GM23338 (cell line): ENCODE measurements around the gene CAPNS2. TPM values are rescaled to one million over a fixed set of nuclear protein-coding genes. Genes with fewer than 3 reads are reported as not detected.

Experiments used
- ATAC-seq: fragments of 200-7000 bp; cut with Tn5 transposase; 3 replicates; pipeline ENCODE4 v1.9.1; 2020
- DNase-seq: peaks from one replicate; pipeline ENCODE4 v3.0.0-alpha.2; 2015; ENCODE audit warnings: low spot score
- H2AFZ ChIP-seq: fragments of 200-600 bp; sonication (generic); 2 replicates; pipeline ENCODE4 v1.8.0; 2016; ENCODE audit warnings: antibody characterized with exemption, mild to moderate bottlenecking, moderate library complexity
- H3F3A ChIP-seq: fragments of 200-600 bp; sonication (generic); replicated peaks from 2 replicates; pipeline ENCODE4 v1.8.0; 2017; ENCODE audit warnings: antibody characterized with exemption, mixed run types, low read depth
- H3K27ac ChIP-seq: fragments of 200-600 bp; sonication (generic); 2 replicates; pipeline ENCODE4 v1.6.1; 2016; ENCODE audit warnings: low read depth
- H3K27me3 ChIP-seq: fragments of 200-600 bp; sonication (generic); 2 replicates; pipeline ENCODE4 v1.8.0; 2016; ENCODE audit warnings: mild to moderate bottlenecking, mixed run types, moderate library complexity; ENCODE audit not compliant: insufficient read depth
- H3K36me3 ChIP-seq: fragments of 200-600 bp; sonication (generic); 2 replicates; pipeline ENCODE4 v1.8.0; 2016; ENCODE audit warnings: mild to moderate bottlenecking; ENCODE audit not compliant: insufficient read depth
- H3K4me1 ChIP-seq: fragments of 200-600 bp; sonication (generic); 2 replicates; pipeline ENCODE4 v1.8.0; 2016; ENCODE audit warnings: mild to moderate bottlenecking, moderate library complexity; ENCODE audit not compliant: insufficient read depth
- H3K4me2 ChIP-seq: fragments of 200-600 bp; sonication (generic); 2 replicates; pipeline ENCODE4 v1.7.1; 2017; ENCODE audit warnings: mixed run types
- H3K4me3 ChIP-seq: fragments of 200-600 bp; sonication (generic); 2 replicates; pipeline ENCODE4 v1.6.1; 2016; ENCODE audit warnings: mixed run types
- H3K79me2 ChIP-seq: fragments of 200-600 bp; sonication (generic); replicated peaks from 2 replicates; pipeline ENCODE4 v1.8.0; 2017; ENCODE audit warnings: mild to moderate bottlenecking; ENCODE audit not compliant: insufficient read depth
- H3K9me2 ChIP-seq: fragments of 200-600 bp; sonication (generic); 2 replicates; pipeline ENCODE4 v1.8.0; 2017; ENCODE audit not compliant: insufficient read depth
- H4K20me1 ChIP-seq: fragments of 200-600 bp; sonication (generic); replicated peaks from 2 replicates; pipeline ENCODE4 v1.8.0; 2017; ENCODE audit warnings: mild to moderate bottlenecking; ENCODE audit not compliant: insufficient read depth
- H3K27ac Mint-ChIP-seq: 2 replicates; pipeline ENCODE4 v1.8.0; 2020; ENCODE audit warnings: inconsistent platforms, mild to moderate bottlenecking, moderate library complexity, mixed read lengths
- H3K27me3 Mint-ChIP-seq: 3 replicates; pipeline ENCODE4 v1.8.0; 2022; ENCODE audit warnings: low read depth, mild to moderate bottlenecking, moderate library complexity, mixed read lengths, inconsistent platforms; ENCODE audit not compliant: insufficient read depth, poor library complexity
- H3K36me3 Mint-ChIP-seq: 3 replicates; pipeline ENCODE4 v1.8.0; 2021; ENCODE audit warnings: low read depth, mild to moderate bottlenecking, inconsistent platforms, moderate library complexity, mixed read lengths
- H3K4me1 Mint-ChIP-seq: 3 replicates; pipeline ENCODE4 v1.8.0; 2020; ENCODE audit warnings: mild to moderate bottlenecking, inconsistent platforms, mixed read lengths
- H3K4me3 Mint-ChIP-seq: 3 replicates; pipeline ENCODE4 v1.8.0; 2021; ENCODE audit warnings: moderate library complexity, mild to moderate bottlenecking, inconsistent platforms, mixed read lengths
- H3K9me3 Mint-ChIP-seq: 3 replicates; pipeline ENCODE4 v1.8.0; 2020; ENCODE audit warnings: moderate library complexity, mild to moderate bottlenecking, inconsistent platforms, mixed read lengths
- CREB1 ChIP-seq: fragments of 250-450 bp; sonication (Bioruptor Pico); IDR thresholded peaks from 2 replicates; pipeline ENCODE4 v1.5.0; 2020; ENCODE audit warnings: low read depth, mild to moderate bottlenecking, moderate library complexity
- EZH2 ChIP-seq: fragments of 200-600 bp; sonication (generic); IDR thresholded peaks from one replicate; pipeline ENCODE4 v1.8.0; 2017; ENCODE audit warnings: antibody characterized with exemption, mild to moderate bottlenecking, low read depth; ENCODE audit not compliant: unreplicated experiment
- EZH2phosphoT487 ChIP-seq: fragments of 200-600 bp; sonication (generic); IDR thresholded peaks from one replicate; pipeline ENCODE4 v1.8.1; 2018; ENCODE audit warnings: antibody characterized with exemption; ENCODE audit not compliant: unreplicated experiment
- JUNB ChIP-seq: IDR thresholded peaks from one replicate; pipeline ENCODE4 v1.6.1; 2016; ENCODE audit warnings: antibody characterized with exemption; ENCODE audit not compliant: unreplicated experiment
- NANOG ChIP-seq: IDR thresholded peaks from 2 replicates; pipeline ENCODE4 v1.6.1; 2016; ENCODE audit warnings: antibody characterized with exemption, borderline replicate concordance
- POLR2AphosphoS5 ChIP-seq: IDR thresholded peaks from 2 replicates; pipeline ENCODE4 v1.6.1; 2016; ENCODE audit warnings: antibody characterized with exemption, low read depth
- STAT1 ChIP-seq: IDR thresholded peaks from one replicate; pipeline ENCODE4 v1.6.1; 2016; ENCODE audit warnings: antibody characterized with exemption; ENCODE audit not compliant: unreplicated experiment
- ZNF114 ChIP-seq: fragments of 250-450 bp; sonication (Bioruptor Pico); IDR thresholded peaks from 2 replicates; pipeline ENCODE4 v1.5.0; 2020; ENCODE audit warnings: mild to moderate bottlenecking, moderate library complexity
- polyA plus RNA-seq: library from polyadenylated mRNA; unstranded; fragments of >200 nt; fragmentation: Nextera tagmentation; extraction: Ambion mirVana; gene quantifications from 2 replicates; pipeline ENCODE4 v1.2.1, GENCODE V29; 2016
- total RNA-seq: library from RNA; depleted of rRNA; stranded (reverse); fragments of >200 nt; shearing (Covaris generic); gene quantifications from 2 replicates; pipeline ENCODE4 v1.2.3, GENCODE V29; 2014
- TF ChIP-seq, protein P1 (sequence below): IDR thresholded peaks from 2 replicates; pipeline ENCODE4 v1.6.1; 2016; ENCODE audit warnings: antibody characterized with exemption
- TF ChIP-seq, protein P2 (sequence below), 2 experiments: fragments of 200-600 bp in 1 of 2; sonication (generic) in 1 of 2; conservative IDR thresholded peaks; 2 replicates each; pipeline versions ENCODE4 v1.5.1 to v1.6.1; 2016 to 2017; ENCODE audit warnings: antibody characterized with exemption in 2 of 2, low read depth in 2 of 2, mild to moderate bottlenecking in 2 of 2, moderate library complexity in 1 of 2
- TF ChIP-seq, protein P3 (sequence below): IDR thresholded peaks from one replicate; pipeline ENCODE4 v1.6.1; 2018; ENCODE audit warnings: antibody characterized with exemption; ENCODE audit not compliant: unreplicated experiment
- TF ChIP-seq, protein P4 (sequence below): fragments of 250-450 bp; sonication (Bioruptor Pico); IDR thresholded peaks from 2 replicates; pipeline ENCODE4 v1.5.0; 2020; ENCODE audit warnings: mild to moderate bottlenecking, moderate library complexity

The CAPNS2 gene
- total and polyA plus RNA-seq, 2 experiments from 2014 or later: 0.83 TPM; not detected in 1

- TF ChIP-seq, protein P1, sequence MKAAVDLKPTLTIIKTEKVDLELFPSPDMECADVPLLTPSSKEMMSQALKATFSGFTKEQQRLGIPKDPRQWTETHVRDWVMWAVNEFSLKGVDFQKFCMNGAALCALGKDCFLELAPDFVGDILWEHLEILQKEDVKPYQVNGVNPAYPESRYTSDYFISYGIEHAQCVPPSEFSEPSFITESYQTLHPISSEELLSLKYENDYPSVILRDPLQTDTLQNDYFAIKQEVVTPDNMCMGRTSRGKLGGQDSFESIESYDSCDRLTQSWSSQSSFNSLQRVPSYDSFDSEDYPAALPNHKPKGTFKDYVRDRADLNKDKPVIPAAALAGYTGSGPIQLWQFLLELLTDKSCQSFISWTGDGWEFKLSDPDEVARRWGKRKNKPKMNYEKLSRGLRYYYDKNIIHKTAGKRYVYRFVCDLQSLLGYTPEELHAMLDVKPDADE: no peak
These were observed 3.5 kb upstream of the CAPNS2 start (continued) for GRCh38 chr16:55562936-55563335.

- Histone ChIP-seq H3K4me3 (no peak overlapping the region), H3K27ac (no peak overlapping the region), H3K9me2 (no peaks in the 10 kb centered on the region), H3K4me1 (no peaks in the 10 kb centered on the region), H3K36me3 (no peaks in the 10 kb centered on the region), H3F3A (no peaks in the 10 kb centered on the region), H3K27me3 (no peaks in the 10 kb centered on the region), H2AFZ (no peak overlapping the region), H3K4me2 (no peak overlapping the region), H3K79me2 (no peaks in the 10 kb centered on the region), H4K20me1 (no peaks in the 10 kb centered on the region)
- H3K27ac Mint-ChIP-seq: no peak overlapping the region
- no peaks in the 10 kb centered on the region for H3K27me3 Mint-ChIP-seq
- no peaks in the 10 kb centered on the region for H3K4me1 Mint-ChIP-seq
- DNase-seq (no peak), ATAC-seq (no peak)
- H3K36me3 Mint-ChIP-seq: no peaks in the 10 kb centered on the region
- H3K9me3 Mint-ChIP-seq: no peaks in the 10 kb centered on the region
- no peak overlapping the region for H3K4me3 Mint-ChIP-seq
- no peak for TF ChIP-seq EZH2phosphoT487
- no peak for TF ChIP-seq NANOG
- TF ChIP-seq, protein P2, sequence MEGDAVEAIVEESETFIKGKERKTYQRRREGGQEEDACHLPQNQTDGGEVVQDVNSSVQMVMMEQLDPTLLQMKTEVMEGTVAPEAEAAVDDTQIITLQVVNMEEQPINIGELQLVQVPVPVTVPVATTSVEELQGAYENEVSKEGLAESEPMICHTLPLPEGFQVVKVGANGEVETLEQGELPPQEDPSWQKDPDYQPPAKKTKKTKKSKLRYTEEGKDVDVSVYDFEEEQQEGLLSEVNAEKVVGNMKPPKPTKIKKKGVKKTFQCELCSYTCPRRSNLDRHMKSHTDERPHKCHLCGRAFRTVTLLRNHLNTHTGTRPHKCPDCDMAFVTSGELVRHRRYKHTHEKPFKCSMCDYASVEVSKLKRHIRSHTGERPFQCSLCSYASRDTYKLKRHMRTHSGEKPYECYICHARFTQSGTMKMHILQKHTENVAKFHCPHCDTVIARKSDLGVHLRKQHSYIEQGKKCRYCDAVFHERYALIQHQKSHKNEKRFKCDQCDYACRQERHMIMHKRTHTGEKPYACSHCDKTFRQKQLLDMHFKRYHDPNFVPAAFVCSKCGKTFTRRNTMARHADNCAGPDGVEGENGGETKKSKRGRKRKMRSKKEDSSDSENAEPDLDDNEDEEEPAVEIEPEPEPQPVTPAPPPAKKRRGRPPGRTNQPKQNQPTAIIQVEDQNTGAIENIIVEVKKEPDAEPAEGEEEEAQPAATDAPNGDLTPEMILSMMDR (conservative IDR thresholded peaks at IDR 0.05; ENCODE audit: low read depth in 2 of 2): no peak
- no peak for TF ChIP-seq ZNF114 (CRISPR knock-in tag)
- TF ChIP-seq, protein P1: no peak
- no peak for TF ChIP-seq POLR2AphosphoS5
- TF ChIP-seq STAT1: no peak
- TF ChIP-seq, protein P3, sequence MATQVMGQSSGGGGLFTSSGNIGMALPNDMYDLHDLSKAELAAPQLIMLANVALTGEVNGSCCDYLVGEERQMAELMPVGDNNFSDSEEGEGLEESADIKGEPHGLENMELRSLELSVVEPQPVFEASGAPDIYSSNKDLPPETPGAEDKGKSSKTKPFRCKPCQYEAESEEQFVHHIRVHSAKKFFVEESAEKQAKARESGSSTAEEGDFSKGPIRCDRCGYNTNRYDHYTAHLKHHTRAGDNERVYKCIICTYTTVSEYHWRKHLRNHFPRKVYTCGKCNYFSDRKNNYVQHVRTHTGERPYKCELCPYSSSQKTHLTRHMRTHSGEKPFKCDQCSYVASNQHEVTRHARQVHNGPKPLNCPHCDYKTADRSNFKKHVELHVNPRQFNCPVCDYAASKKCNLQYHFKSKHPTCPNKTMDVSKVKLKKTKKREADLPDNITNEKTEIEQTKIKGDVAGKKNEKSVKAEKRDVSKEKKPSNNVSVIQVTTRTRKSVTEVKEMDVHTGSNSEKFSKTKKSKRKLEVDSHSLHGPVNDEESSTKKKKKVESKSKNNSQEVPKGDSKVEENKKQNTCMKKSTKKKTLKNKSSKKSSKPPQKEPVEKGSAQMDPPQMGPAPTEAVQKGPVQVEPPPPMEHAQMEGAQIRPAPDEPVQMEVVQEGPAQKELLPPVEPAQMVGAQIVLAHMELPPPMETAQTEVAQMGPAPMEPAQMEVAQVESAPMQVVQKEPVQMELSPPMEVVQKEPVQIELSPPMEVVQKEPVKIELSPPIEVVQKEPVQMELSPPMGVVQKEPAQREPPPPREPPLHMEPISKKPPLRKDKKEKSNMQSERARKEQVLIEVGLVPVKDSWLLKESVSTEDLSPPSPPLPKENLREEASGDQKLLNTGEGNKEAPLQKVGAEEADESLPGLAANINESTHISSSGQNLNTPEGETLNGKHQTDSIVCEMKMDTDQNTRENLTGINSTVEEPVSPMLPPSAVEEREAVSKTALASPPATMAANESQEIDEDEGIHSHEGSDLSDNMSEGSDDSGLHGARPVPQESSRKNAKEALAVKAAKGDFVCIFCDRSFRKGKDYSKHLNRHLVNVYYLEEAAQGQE: no peak
- TF ChIP-seq, protein P4, sequence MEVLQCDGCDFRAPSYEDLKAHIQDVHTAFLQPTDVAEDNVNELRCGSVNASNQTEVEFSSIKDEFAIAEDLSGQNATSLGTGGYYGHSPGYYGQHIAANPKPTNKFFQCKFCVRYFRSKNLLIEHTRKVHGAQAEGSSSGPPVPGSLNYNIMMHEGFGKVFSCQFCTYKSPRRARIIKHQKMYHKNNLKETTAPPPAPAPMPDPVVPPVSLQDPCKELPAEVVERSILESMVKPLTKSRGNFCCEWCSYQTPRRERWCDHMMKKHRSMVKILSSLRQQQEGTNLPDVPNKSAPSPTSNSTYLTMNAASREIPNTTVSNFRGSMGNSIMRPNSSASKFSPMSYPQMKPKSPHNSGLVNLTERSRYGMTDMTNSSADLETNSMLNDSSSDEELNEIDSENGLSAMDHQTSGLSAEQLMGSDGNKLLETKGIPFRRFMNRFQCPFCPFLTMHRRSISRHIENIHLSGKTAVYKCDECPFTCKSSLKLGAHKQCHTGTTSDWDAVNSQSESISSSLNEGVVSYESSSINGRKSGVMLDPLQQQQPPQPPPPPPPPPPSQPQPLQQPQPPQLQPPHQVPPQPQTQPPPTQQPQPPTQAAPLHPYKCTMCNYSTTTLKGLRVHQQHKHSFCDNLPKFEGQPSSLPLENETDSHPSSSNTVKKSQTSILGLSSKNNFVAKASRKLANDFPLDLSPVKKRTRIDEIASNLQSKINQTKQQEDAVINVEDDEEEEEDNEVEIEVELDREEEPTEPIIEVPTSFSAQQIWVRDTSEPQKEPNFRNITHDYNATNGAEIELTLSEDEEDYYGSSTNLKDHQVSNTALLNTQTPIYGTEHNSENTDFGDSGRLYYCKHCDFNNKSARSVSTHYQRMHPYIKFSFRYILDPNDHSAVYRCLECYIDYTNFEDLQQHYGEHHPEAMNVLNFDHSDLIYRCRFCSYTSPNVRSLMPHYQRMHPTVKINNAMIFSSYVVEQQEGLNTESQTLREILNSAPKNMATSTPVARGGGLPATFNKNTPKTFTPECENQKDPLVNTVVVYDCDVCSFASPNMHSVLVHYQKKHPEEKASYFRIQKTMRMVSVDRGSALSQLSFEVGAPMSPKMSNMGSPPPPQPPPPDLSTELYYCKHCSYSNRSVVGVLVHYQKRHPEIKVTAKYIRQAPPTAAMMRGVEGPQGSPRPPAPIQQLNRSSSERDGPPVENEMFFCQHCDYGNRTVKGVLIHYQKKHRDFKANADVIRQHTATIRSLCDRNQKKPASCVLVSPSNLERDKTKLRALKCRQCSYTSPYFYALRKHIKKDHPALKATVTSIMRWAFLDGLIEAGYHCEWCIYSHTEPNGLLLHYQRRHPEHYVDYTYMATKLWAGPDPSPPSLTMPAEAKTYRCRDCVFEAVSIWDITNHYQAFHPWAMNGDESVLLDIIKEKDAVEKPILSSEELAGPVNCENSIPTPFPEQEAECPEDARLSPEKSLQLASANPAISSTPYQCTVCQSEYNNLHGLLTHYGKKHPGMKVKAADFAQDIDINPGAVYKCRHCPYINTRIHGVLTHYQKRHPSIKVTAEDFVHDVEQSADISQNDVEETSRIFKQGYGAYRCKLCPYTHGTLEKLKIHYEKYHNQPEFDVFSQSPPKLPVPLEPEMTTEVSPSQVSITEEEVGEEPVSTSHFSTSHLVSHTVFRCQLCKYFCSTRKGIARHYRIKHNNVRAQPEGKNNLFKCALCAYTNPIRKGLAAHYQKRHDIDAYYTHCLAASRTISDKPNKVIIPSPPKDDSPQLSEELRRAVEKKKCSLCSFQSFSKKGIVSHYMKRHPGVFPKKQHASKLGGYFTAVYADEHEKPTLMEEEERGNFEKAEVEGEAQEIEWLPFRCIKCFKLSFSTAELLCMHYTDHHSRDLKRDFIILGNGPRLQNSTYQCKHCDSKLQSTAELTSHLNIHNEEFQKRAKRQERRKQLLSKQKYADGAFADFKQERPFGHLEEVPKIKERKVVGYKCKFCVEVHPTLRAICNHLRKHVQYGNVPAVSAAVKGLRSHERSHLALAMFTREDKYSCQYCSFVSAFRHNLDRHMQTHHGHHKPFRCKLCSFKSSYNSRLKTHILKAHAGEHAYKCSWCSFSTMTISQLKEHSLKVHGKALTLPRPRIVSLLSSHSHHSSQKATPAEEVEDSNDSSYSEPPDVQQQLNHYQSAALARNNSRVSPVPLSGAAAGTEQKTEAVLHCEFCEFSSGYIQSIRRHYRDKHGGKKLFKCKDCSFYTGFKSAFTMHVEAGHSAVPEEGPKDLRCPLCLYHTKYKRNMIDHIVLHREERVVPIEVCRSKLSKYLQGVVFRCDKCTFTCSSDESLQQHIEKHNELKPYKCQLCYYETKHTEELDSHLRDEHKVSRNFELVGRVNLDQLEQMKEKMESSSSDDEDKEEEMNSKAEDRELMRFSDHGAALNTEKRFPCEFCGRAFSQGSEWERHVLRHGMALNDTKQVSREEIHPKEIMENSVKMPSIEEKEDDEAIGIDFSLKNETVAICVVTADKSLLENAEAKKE (CRISPR knock-in tag): no peak
- no peak for TF ChIP-seq JUNB
- TF ChIP-seq CREB1 (CRISPR knock-in tag): no peak
- TF ChIP-seq EZH2: no peak
These were observed 2.7 kb upstream of the CAPNS2 start for GRCh38 chr16:55563797-55564196.
